ENCODE measurements around the gene FZD10. TPM values are rescaled to one million over a fixed set of nuclear protein-coding genes. Genes with fewer than 3 reads are reported as not detected.

FZD10 gene
- total and polyA plus RNA-seq, 2 of the 4 experiments (the other 2 are of a cell fraction) = not detected

DNA sequence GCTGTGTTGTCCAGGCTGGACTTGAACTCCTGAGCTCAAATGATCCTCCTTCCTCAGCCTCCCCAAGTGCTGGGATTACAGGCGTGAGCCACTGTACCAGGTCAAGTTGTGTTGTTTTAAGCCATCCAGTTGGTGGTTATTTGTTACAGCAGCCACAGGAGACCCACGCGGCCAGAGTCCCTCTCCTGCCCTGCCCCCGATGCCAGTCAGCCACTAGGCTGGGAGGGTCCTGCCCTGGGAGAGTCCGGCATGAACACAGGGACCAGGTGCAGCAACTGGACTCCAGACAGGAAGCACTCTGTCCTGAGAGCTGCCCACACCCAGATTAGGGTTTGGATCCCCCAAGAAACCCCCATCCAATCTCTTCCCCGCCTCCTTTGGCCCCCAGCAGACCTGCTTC, 44.1 kb upstream of the FZD10 start:
- TF ChIP-seq POLR2A (IDR thresholded peaks at IDR 0.05; ENCODE audit: low read depth, low read length) = no peak
- TF ChIP-seq RCOR1 (IDR thresholded peaks at IDR 0.05; ENCODE audit: insufficient replicate concordance, low read length) = no peak
- TF ChIP-seq BHLHE40 (IDR thresholded peaks at IDR 0.05; ENCODE audit: low read depth, low read length) = no peak
- no peak for TF ChIP-seq MAFK (IDR thresholded peaks at IDR 0.05; ENCODE audit: low read depth, low read length)
- TF ChIP-seq CHD1 (IDR thresholded peaks at IDR 0.05; ENCODE audit: low read depth, low read length) = no peak
- TF ChIP-seq MXI1 (IDR thresholded peaks at IDR 0.05; ENCODE audit: borderline replicate concordance, low read depth, low read length) = no peak
- no peak for TF ChIP-seq SMC3 (IDR thresholded peaks at IDR 0.05; ENCODE audit: low read depth, low read length)
- no peak for TF ChIP-seq RAD21 (IDR thresholded peaks at IDR 0.05; ENCODE audit: low read length)
- TF ChIP-seq FOS (IDR thresholded peaks at IDR 0.05; ENCODE audit: low read depth, low read length) = no peak
- TF ChIP-seq, protein P1, sequence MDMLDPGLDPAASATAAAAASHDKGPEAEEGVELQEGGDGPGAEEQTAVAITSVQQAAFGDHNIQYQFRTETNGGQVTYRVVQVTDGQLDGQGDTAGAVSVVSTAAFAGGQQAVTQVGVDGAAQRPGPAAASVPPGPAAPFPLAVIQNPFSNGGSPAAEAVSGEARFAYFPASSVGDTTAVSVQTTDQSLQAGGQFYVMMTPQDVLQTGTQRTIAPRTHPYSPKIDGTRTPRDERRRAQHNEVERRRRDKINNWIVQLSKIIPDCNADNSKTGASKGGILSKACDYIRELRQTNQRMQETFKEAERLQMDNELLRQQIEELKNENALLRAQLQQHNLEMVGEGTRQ (IDR thresholded peaks at IDR 0.05; ENCODE audit: low read depth, low read length) = no peak
- no peak for TF ChIP-seq RFX5 (IDR thresholded peaks at IDR 0.05; ENCODE audit: low read depth, low read length)
- no peak for TF ChIP-seq NFE2L2 (IDR thresholded peaks at IDR 0.05; ENCODE audit: low read depth, low read length)
- TF ChIP-seq, protein P2, sequence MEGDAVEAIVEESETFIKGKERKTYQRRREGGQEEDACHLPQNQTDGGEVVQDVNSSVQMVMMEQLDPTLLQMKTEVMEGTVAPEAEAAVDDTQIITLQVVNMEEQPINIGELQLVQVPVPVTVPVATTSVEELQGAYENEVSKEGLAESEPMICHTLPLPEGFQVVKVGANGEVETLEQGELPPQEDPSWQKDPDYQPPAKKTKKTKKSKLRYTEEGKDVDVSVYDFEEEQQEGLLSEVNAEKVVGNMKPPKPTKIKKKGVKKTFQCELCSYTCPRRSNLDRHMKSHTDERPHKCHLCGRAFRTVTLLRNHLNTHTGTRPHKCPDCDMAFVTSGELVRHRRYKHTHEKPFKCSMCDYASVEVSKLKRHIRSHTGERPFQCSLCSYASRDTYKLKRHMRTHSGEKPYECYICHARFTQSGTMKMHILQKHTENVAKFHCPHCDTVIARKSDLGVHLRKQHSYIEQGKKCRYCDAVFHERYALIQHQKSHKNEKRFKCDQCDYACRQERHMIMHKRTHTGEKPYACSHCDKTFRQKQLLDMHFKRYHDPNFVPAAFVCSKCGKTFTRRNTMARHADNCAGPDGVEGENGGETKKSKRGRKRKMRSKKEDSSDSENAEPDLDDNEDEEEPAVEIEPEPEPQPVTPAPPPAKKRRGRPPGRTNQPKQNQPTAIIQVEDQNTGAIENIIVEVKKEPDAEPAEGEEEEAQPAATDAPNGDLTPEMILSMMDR (conservative IDR thresholded peaks at IDR 0.05; ENCODE audit: low read depth, low read length) = no peak
- TF ChIP-seq CEBPB (IDR thresholded peaks at IDR 0.05; ENCODE audit: low read depth, low read length) = no peak
- TF ChIP-seq MAZ (IDR thresholded peaks at IDR 0.05; ENCODE audit: borderline replicate concordance, low read depth, low read length) = no peak
- Histone ChIP-seq H4K20me1 (ENCODE audit: insufficient read depth, low read length) (no peaks in the 10 kb centered on the region), H2BK5ac (ENCODE audit: low read depth, low read length, poor library complexity, severe bottlenecking) (no peak overlapping the region), H3K9ac (ENCODE audit: low read depth, low read length) (no peak overlapping the region), H3K14ac (replicated peaks; ENCODE audit: low read depth, low read length) (no peak overlapping the region), H3K4me3 (ENCODE audit: insufficient read depth, low read depth, low read length) (no peak overlapping the region), H2BK20ac (ENCODE audit: low read depth, low read length) (no peak overlapping the region), H2AFZ (replicated peaks; ENCODE audit: low read length, poor library complexity) (no peak overlapping the region), H3K27ac (ENCODE audit: insufficient read depth, low read length) (no peak overlapping the region), H2AK5ac (ENCODE audit: low read depth, low read length) (no peak overlapping the region), H3K56ac (ENCODE audit: extremely low read depth, insufficient read depth, low read length) (no peak overlapping the region), H3K9me3 (ENCODE audit: control insufficient read depth, insufficient read depth, low read length) (peaks cover 49% of the 10 kb centered on the region), H2BK15ac (ENCODE audit: low read depth, low read length) (no peak overlapping the region), H3K18ac (ENCODE audit: low read depth, low read length) (no peak overlapping the region), H3K79me1 (ENCODE audit: low read depth in 1 of 2, low read length in 2 of 2) (no peaks in the 10 kb centered on the region), H3K4ac (ENCODE audit: low read depth, low read length) (no peak overlapping the region), H2AK9ac (replicated peaks; ENCODE audit: low read depth, low read length, poor library complexity) (no peak overlapping the region), H3K4me2 (ENCODE audit: low read depth, low read length) (no peak overlapping the region), H4K5ac (ENCODE audit: low read depth, low read length) (no peak overlapping the region), H2BK120ac (ENCODE audit: low read depth, low read length) (no peak overlapping the region), H3K36me3 (ENCODE audit: control insufficient read depth, insufficient read depth, low read length) (no peaks in the 10 kb centered on the region), H3K23ac (ENCODE audit: low read depth, low read length) (no peak overlapping the region), H3K9me1 (ENCODE audit: insufficient read depth, low read length) (no peaks in the 10 kb centered on the region), H3K4me1 (ENCODE audit: control insufficient read depth, insufficient read depth, low read length) (no peaks in the 10 kb centered on the region), H4K91ac (ENCODE audit: insufficient read depth, low read depth, low read length) (no peak overlapping the region), H4K8ac (ENCODE audit: low read depth in 2 of 2, low read length in 2 of 2) (no peak overlapping the region), H3K27me3 (ENCODE audit: control insufficient read depth, insufficient read depth, low read length) (no peaks in the 10 kb centered on the region)
- in situ Hi-C loops (cut with MboI; ENCODE audit: low sequenced_read_pairs) = no loop called here
- CTCF ChIA-PET = no interaction called here
- POLR2A ChIA-PET (ENCODE audit: unreplicated experiment) = no interaction called here
- BruUV-seq (replicated peaks) = no TSS peak
- intact Hi-C loops (cut with micrococcal nuclease) = no loop called here
- WGBS, 2 experiments (ENCODE audit: extremely low coverage in 2 of 2, insufficient read length in 1 of 2) = 74% methylated on average over 3 of the region's 6 CpGs; no CpG with 5 or more reads in 1 of the 2 experiments
- dilution Hi-C loops (cut with HindIII; ENCODE audit: low sequenced_read_pairs, unreplicated experiment) = no loop called here
- no peak for DNase-seq
- ATAC-seq (ENCODE audit: low read depth) = no peak

All from IMR-90 (cell line).